Stimulated activated CD4-positive, alpha-beta T cell treated with anti-CD3 and anti-CD28 coated beads, Interleukin-15, amount 100 ng/mL, for 1 hour (primary cell): ENCODE data around the gene ZP3.
"Not testable (repeated sequence)": the region's sequence is repeated elsewhere in the genome, so short reads cannot be mapped to it uniquely, and the experiment has no call there.

Experiments used
- DNase-seq, 2 donors: peaks; one replicate each; pipeline ENCODE4 v3.0.0-alpha.2; 2020; ENCODE audit warnings: low read depth in 1 of 2, low spot score in 1 of 2

The ZP3 gene

DNA sequence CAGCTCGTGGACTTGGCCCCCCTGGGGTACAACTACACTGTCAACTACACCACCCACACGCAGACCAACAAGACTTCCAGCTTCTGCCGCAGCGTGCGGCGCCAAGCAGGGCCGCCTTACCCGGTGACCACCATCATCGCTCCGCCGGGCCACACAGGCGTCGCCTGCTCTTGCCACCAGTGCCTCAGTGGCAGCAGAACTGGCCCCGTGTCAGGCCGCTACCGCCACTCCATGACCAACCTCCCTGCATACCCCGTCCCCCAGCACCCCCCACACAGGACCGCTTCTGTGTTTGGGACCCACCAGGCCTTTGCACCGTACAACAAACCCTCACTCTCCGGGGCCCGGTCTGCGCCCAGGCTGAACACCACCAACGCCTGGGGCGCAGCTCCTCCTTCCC, 57.9 kb downstream of the ZP3 start:
- DNase-seq, result not testable (repeated sequence)

DNA sequence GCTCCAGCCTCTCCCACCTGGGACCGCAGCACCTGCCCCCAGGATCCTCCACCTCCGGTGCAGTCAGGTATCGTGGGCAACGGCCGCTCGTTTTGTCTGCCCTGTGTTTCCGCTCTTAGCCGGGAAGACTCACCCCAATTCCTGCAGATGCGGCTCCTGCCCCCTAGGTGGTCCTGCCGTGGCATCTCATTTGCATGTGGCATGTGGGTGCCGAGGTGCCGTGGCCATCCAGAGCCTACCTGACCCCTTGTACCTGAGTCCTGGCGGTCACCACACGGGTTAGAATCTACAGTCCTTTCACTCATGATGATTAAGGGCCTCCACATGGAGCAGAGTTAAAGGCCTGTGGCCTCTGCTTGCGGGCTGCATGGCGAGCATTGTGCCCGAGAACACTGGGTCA, 58.3 kb downstream of the ZP3 start:
- DNase-seq, result not testable (repeated sequence)

DNA sequence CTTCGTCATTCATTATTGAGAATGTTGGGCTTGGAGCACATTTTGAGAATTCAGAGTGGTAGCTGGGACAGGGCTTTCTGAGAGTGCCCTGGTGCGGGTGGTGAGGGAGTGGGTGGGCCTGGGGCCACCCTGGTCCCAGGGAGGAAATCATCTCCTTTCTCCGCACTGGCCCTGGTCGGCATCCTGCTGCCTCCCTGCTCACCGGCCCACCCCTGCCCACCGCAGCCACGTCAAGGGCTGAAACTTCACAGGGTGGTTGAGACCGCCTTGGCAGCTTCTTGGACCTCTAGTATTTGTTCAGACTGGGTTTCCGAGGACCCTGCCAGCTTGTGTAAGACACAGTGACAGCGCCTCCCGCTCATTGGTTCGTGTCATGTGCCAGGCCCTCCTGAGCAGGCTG, 59.7 kb downstream of the ZP3 start:
- not testable (repeated sequence) for DNase-seq

DNA sequence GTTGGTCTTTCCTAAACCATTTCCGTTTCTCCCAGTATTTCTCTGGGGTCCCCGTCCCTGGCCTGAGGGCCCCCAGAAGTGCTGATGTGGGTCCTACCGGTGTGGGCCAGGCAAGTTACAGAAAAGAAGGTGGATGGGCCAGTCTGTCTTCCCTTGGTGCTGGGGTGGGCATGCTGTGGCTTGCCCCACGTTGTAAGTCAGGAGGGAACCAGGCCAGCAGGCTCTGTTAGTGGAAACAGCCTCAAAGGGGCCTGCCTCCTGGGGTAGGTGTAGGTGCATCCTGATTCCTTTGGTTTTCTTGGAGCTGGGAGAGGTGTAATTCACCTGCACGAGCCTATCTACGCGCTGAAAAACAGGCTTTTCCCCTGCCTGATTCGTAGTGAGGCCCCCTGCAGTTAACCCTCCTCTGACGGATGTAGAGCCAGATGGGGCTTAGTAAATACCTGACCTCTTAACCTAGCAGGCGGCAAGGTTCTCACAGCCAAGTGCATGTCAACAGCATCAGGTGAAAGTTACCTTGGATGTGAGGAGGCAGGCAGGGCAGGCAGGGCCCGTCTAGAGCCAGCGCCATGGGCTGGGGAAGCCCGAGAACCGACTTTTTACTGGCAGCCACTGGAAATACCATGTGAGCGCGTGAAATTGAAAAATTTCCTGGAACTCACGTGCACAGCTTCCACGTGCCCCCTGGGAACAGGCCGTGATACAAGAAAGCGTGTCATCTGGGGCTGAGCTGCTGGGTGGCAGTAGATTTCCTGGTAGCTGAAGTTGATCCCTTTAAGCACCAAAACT, 61.3 kb downstream of the ZP3 start:
- not testable (repeated sequence) for DNase-seq

DNA sequence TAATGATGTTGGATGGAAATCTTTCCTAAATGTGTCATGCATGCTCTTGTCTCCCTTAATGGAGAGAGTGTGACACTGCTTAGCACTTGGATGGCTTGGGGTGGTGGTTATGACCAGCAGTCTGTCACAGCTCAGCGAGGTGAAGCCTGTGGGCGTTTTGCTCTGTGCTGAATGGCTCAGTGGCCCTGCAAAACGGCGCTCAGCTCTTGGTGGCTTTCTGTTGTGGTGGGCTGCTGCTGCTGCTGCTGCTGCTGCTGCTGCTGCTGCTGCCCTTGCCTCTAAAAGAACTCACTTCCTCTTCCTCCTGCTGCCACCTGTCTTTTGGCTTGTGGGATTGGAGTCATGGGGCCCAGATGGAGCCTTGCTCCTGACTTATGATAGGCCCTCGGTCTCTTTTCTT, 61.9 kb downstream of the ZP3 start:
- DNase-seq, result not testable (repeated sequence)

DNA sequence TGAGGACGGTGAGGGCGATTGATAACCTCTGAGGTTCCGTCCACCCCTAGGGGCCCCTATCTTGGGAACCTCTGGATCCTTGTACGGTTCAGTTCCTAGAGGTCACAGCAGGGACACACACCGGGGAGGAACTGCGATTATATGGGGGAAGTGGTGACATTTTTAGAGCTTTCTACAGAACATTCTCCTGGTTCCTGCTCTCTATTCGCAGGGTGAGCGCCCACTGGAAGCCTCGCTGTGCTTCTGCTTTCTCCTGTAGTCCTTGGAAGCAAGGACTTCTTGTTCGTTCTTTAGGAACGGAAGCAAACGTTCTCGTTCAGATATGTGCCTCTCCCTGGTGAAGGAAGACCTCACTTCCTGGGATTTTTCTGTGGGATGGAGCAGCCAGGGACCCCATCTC, 63.2 kb downstream of the ZP3 start:
- DNase-seq, result not testable (repeated sequence)
